ENCODE results near the gene ASB13.

ASB13 gene

GRCh38 chr10:5669604-5670003 is 3.2 kb upstream of the ASB13 start:
- no peak for DNase-seq (ENCODE audit: low read depth in 2 of 2)

DNA sequence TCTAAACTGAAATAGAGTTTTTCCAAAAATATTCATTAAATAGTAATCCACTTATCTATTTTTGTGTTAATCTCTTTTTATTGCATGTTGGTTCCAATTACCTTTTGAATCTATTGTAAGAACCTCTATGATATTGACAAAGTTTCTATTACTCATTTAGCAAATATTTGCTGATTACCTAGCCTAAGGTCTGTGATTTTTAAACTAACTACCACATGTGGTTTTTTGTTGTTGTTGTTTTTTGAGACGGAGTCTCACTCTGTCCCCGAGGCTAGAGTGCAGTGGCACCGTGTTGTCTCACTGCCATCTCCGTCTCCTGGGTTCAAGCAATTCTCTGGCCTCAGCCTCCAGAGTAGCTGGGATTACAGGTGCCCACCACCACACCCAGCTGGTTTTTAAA is 2.0 kb upstream of the ASB13 start:
- no peak for DNase-seq (ENCODE audit: low read depth in 2 of 2)

DNA sequence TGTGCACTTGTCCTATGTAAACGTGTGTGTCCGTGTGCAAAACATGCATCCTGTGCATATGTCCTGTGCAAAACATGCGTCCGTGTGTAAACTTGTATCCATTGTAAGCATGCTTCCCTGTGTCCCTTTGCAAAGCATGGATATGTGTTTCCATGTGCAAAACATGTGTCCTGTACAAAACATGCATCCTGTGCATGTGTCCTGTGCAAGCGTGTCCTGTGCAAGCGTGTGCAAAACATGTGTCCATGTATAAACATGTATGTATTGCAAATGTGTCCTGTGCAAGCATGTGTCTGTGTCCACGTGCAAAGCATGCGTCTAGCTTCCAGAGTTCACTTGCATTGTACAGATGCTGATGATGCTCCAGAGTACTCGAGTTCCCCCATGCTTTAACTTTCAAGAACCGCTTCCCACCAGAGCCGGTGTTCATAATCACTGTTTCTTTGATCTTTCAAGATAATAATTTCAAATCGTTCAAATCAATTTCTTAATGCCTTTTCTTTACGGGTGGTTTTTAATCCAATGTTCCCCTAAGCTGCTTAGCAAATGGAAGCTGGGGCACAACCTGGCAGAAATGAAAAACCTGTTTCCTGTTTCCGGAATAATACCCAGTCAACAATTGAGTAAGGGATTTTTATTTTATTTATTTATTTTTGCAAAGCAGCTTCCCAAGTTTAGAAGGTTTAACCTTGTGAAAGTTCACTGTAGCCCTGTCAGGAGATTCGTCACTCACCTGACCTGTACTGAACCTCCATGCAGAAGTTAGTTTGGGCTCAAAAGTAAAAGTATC is 641 bp upstream of the ASB13 start:
- DNase-seq (ENCODE audit: low read depth in 2 of 2), result no peak

DNA sequence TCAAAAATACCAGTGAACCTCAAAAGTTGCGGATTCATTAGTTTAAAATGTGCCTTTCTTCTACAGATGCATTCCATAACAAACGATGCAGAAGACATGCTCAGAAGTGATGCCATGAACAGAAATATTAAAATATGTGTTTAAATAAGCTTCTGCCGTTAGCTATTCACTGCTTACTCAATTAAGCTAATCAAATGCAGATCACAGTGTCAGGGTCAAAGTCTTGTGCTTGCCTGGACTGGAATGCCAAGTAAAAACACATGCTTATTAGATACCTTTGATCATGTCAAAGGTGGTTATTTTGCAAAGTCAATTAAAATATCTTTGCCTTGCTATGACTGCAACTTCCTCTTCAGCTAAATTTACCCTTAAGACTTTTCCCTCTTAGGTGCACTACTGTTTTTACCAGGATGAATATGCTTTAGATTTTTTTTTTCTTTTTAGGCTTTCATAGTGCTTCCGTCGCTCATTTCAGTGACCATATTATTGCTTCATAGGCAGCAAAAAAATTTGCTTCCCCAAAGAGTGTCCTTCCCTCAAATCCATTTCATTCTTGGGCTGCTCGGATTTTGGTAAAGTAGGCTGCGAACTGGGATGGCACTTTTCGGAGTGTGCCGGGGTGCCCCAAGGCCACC is 905 bp downstream of the ASB13 start:
- DNase-seq (ENCODE audit: low read depth in 2 of 2), result no peak

- no peak for DNase-seq (ENCODE audit: low read depth in 2 of 2)
Observed at GRCh38 chr10:5663692-5664427, 2.5 kb downstream of the ASB13 start.

- DNase-seq (ENCODE audit: low read depth in 2 of 2), result no peak
Observed at GRCh38 chr10:5662708-5663579, 3.5 kb downstream of the ASB13 start.

- DNase-seq (ENCODE audit: low read depth in 2 of 2), result no peak
Observed at GRCh38 chr10:5661043-5661442, 5.4 kb downstream of the ASB13 start.

- DNase-seq (ENCODE audit: low read depth in 2 of 2), result no peak
Observed at GRCh38 chr10:5659702-5660528, 6.5 kb downstream of the ASB13 start.

GRCh38 chr10:5658871-5659618 is 7.3 kb downstream of the ASB13 start:
- DNase-seq (ENCODE audit: low read depth in 2 of 2), result no peak

DNA sequence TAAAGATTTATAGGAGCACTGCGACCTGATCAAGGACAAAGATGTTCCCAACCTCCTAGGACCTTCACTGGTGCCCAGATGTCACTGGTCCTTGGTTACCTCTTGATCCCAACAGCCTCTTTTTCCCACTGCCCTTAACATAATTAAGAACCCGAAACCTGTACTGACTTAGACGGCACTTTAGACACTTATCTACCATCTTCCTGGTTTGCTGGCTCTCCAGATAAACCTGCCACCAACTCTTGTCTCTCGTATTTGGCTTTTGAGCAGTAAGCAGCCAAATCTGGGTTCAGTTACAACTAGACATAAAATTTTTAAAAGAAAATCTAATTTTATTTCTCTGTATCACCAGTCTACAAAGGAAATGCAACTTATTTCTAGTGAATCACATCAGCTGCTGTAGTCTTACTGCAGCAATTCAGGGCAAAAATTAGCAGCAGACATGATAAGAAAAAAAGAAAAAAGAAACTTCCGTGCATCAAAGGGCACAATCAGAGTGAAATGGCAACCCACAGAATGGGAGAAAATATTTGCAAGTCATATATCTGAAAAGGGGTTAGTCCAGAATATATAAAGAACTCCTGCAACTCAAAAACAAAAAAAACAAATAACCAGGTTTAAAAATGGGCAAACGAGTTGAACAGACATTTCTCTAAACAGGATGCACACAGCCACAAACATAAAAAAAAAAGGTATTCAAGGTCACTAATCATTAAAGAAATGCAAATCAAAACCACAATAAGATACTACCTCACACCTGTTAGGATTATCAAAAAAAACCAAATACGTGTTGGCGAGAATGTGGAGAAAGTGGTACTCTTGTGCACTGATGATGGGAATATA is 9.4 kb downstream of the ASB13 start:
- no peak for DNase-seq (ENCODE audit: low read depth in 2 of 2)

- no peak for DNase-seq (ENCODE audit: low read depth in 2 of 2)
Observed at GRCh38 chr10:5655121-5655520, 11.3 kb downstream of the ASB13 start.

DNA sequence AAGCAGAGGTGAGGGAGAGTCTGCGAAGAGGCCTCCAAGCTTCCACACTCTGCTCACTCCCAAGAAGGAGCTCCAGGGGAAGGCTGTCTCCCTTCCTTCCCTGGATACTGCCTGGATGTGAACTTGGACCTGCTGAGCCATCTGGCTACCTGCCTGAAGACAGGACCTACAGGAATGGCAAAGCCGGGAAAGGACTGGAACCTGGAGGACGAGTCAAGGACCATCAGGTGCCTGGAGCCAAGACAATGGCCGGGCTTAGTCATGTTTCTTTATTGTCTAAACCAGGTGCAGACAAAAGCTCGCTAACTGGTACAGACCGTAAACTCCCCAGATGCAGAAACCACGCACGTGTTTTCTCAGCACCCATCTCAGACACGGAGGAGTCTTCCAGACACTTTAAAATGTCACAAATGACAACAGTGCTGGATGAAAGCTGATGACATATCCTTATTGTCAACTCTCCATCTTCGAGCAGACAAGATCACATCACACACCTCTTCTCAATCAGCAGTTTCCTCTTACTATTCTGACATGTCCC is 12.1 kb downstream of the ASB13 start:
- DNase-seq (ENCODE audit: low read depth in 2 of 2), result no peak

GRCh38 chr10:5652746-5653145 is 13.6 kb downstream of the ASB13 start:
- no peak for DNase-seq (ENCODE audit: low read depth in 2 of 2)

- no peak for DNase-seq (ENCODE audit: low read depth in 2 of 2)
Observed at GRCh38 chr10:5651388-5651764, 15.0 kb downstream of the ASB13 start.

GRCh38 chr10:5650664-5651387 is 15.6 kb downstream of the ASB13 start:
- DNase-seq (ENCODE audit: low read depth in 2 of 2), result no peak

DNA sequence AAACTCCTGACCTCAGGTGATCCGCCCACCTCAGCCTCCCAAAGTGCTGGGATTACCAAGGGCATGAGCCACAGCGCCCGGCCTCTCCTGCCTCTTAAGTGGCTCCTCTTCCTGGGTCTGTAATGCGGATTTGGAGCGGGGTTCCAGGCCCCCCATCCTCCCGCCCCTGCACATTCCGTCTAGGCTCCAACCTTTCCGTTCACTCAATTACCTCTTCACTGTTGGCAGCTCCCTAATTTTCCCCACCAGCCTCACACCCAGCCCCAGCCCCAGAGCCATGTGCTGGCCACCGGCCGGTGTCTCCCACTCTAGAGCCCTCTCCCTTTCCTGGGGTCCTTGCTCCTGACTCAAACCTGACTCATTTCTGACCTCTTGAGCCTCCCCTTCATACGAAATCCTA is 16.6 kb downstream of the ASB13 start:
- DNase-seq (ENCODE audit: low read depth in 2 of 2), result no peak

- DNase-seq (ENCODE audit: low read depth in 2 of 2), result no peak
Observed at GRCh38 chr10:5648494-5649457, 17.6 kb downstream of the ASB13 start.
